ENCODE measurements around the gene GHR. TPM values are rescaled to one million over a fixed set of nuclear protein-coding genes. Genes with fewer than 3 reads are reported as not detected.

The GHR gene
- total and polyA plus RNA-seq, 2 of the 8 experiments (the other 6 are each of a cell fraction or from before 2014, with no cell fraction given): 0.15 to 0.19 TPM

DNA sequence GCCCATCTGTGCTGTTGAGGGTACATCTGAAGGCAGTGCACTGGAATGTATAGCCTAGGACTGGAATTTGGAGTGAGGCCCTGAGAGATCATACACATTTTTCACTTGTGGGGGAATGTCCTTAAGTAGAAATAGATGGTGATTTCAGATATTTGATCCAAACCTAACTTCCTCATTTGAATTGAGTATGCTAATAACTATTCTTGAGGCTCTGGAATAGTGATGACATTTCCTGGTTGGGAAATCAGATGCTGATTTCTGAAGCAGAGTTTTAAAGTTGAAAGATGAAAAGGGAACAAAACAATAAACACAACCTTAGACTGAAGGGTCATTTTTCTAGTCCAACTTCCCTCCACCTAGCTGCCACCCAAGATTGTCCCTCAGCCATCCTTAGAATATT, 170.4 kb downstream of the GHR start (continued):
- no peak for TF ChIP-seq YY1 (IDR thresholded peaks at IDR 0.05; ENCODE audit: low read depth, low read length)
- TF ChIP-seq HDAC6 (IDR thresholded peaks at IDR 0.05; ENCODE audit: low read depth, low read length): no peak
- TF ChIP-seq, protein P1, sequence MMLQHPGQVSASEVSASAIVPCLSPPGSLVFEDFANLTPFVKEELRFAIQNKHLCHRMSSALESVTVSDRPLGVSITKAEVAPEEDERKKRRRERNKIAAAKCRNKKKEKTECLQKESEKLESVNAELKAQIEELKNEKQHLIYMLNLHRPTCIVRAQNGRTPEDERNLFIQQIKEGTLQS (IDR thresholded peaks at IDR 0.05; ENCODE audit: insufficient read depth, low read depth, low read length): no peak

Measured in H1 (cell line).